Activated naive CD8-positive, alpha-beta T cell treated with anti-CD3 and anti-CD28 coated beads, Interleukin-2, amount 10 ng/mL, durations not matched to agents 7 days and 5 days (primary cell): Measurements from ENCODE around the gene INPP5A. TPM values are rescaled to one million over a fixed set of nuclear protein-coding genes. Genes with fewer than 3 reads are reported as not detected.
A peak's percentile ranks its signal among the peaks of the same experiment; 100 is the strongest.
"Not testable (repeated sequence)": the region's sequence is repeated elsewhere in the genome, so short reads cannot be mapped to it uniquely, and the experiment has no call there.

Experiments used
- ATAC-seq: fragments of 150-1000 bp; cut with Tn5 transposase; one replicate; pipeline ENCODE4 v1.10.0; 2021; ENCODE audit warnings: low read depth, moderate library complexity
- POLR2A ChIA-PET: fragments of 350-600 bp; sonication (Branson Sonifier 250); formaldehyde crosslinking; loops from one replicate; lab custom pipeline; 2021; ENCODE audit warnings: antibody characterized with exemption; lab: Charles Lee
- DNase-seq: peaks from one replicate; pipeline ENCODE4 v3.0.0; 2021
- H3K27ac Mint-ChIP-seq: one replicate; pipeline ENCODE4 v1.8.0; 2022; ENCODE audit warnings: mild to moderate bottlenecking, mixed read lengths
- H3K27me3 Mint-ChIP-seq: one replicate; pipeline ENCODE4 v1.8.0; 2022; ENCODE audit warnings: mild to moderate bottlenecking, moderate library complexity, mixed read lengths
- H3K36me3 Mint-ChIP-seq: one replicate; pipeline ENCODE4 v1.8.0; 2021; ENCODE audit warnings: mild to moderate bottlenecking, mixed read lengths
- H3K4me1 Mint-ChIP-seq: one replicate; pipeline ENCODE4 v1.8.0; 2021; ENCODE audit warnings: mixed read lengths
- H3K4me3 Mint-ChIP-seq: one replicate; pipeline ENCODE4 v1.8.0; 2022; ENCODE audit warnings: mild to moderate bottlenecking, moderate library complexity, mixed read lengths
- H3K9me3 Mint-ChIP-seq: one replicate; pipeline ENCODE4 v1.8.0; 2021; ENCODE audit warnings: mixed read lengths
- total RNA-seq, 2 experiments: library from RNA; stranded (reverse); gene quantifications; one replicate each; pipeline ENCODE4 v1.2.3, GENCODE V29; 2021

The INPP5A gene
- total RNA-seq, 2 experiments from 2014 or later = 14.1 to 15.7 TPM

DNA sequence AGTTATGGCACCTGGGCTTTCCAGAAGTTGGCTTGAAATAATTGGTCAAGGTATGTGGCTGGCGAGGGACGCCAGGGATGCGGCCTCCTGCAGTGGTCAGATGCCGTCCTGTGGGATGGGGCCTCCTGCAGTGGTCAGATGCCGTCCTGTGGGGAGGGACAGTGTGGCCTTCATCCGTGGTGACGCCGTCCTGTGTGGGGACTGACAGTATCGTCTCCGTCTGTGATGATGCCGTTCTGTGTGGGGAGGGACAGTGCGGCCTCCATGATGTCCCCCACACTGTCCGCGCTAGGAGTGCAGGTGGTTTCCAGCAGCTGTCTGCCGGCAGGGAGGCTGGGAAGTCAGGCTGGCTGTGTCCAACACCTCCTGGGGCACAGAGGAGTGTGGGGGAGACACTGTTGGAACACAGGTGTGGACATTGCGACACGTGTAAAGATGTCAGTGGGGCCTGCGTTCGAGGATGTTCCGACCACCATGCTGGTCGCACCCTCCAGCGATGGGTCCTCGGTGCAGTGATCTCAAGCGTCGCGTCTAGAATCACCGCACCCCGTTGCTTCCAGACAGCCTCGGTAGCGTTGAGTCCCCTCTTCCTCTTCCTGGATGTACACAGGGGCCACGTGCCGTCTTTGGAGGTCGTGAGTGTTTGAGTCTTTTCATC, 52.6 kb downstream of the INPP5A start:
- Mint-ChIP-seq H3K9me3 (peaks cover 13% of the 10 kb centered on the region), H3K36me3 (peaks cover 36% of the 10 kb centered on the region), H3K27me3 (peaks cover 5% of the 10 kb centered on the region), H3K4me3 (no peak overlapping the region), H3K27ac (no peak overlapping the region), H3K4me1 (peaks cover 40% of the 10 kb centered on the region)
- no peak for DNase-seq
- no peak for ATAC-seq
- POLR2A ChIA-PET = no interaction called here

DNA sequence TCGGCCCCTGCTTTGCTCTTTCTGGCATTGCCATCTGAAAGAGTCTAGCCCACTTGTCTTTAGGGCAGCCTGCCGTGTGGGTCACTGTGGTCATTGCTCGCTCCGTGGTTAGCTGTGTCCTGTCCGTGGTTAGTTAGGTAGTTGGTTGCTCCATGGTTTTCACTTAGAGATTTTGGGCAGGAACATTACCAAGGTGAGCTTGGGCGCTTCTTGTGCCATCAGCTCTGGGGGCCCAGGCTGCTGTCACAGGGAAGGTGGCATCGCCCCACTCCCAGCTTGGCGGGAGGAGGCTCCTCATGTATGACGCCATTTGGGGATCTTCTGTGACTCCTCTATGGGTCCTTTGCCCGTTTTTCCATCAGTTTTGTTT, 53.1 kb downstream of the INPP5A start:
- Mint-ChIP-seq H3K4me3 (peak overlapping the region; percentile 6), H3K27ac (peak overlapping the region; percentile 51)

GRCh38 chr10:132591166-132591971, 53.8 kb downstream of the INPP5A start:
- peaks cover 13% of the 10 kb centered on the region for H3K9me3 Mint-ChIP-seq
- peaks cover 34% of the 10 kb centered on the region for H3K36me3 Mint-ChIP-seq
- no peak for DNase-seq
- POLR2A ChIA-PET = no interaction called here
- no peak for ATAC-seq
- H3K27me3 Mint-ChIP-seq = peaks cover 5% of the 10 kb centered on the region
- H3K4me3 Mint-ChIP-seq = peak overlapping the region; percentile 6
- peak overlapping the region; percentile 51 for H3K27ac Mint-ChIP-seq
- H3K4me1 Mint-ChIP-seq = peaks cover 40% of the 10 kb centered on the region

More for the DNA sequence above, 53.1 kb downstream of the INPP5A start:
- ATAC-seq (no peak), DNase-seq (no peak)
- H3K36me3 Mint-ChIP-seq = peaks cover 34% of the 10 kb centered on the region
- H3K9me3 Mint-ChIP-seq = peaks cover 13% of the 10 kb centered on the region
- H3K4me1 Mint-ChIP-seq = peaks cover 40% of the 10 kb centered on the region
- POLR2A ChIA-PET = no interaction called here
- peaks cover 5% of the 10 kb centered on the region for H3K27me3 Mint-ChIP-seq

DNA sequence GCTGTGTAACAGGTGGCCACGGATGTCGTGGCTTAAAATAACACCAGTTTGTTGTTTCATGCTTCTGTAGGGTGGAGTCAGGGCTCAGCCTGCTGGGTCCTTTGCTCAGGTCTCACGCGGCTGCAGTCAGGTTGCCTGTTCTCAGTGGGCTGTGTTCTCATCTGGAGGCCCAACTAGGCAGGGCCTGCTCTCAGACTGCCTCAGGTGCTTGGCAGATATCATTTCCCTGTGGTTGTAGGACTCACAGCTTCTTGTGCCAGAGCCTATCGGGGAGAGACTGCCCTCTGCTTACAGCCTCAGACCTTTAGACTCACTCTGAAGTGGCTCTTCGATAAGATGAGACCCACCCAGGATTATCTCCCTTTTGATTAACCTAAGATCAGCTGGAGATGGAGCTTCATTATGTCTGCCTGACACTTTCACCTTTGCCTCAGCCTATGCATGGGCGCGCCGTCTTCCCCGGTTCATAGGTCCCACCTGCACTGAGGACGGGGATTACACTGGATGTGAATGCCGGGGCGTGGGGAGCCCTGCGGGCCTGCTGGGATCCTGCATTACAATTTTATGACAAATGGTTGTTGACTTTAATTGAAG, 55.3 kb downstream of the INPP5A start:
- peaks cover 5% of the 10 kb centered on the region for H3K27me3 Mint-ChIP-seq
- ATAC-seq (no peak), DNase-seq (no peak)
- POLR2A ChIA-PET = interaction anchor here (0.6 kb wide), 1 partner anchor 15 kb away, joined by 3 read pairs; no protein-coding TSS in a partner anchor
- peaks cover 14% of the 10 kb centered on the region for H3K9me3 Mint-ChIP-seq
- H3K27ac Mint-ChIP-seq = peak overlapping the region; percentile 61
- peak overlapping the region; percentile 60 for H3K4me3 Mint-ChIP-seq
- H3K4me1 Mint-ChIP-seq = peaks cover 37% of the 10 kb centered on the region
- H3K36me3 Mint-ChIP-seq = peaks cover 31% of the 10 kb centered on the region

DNA sequence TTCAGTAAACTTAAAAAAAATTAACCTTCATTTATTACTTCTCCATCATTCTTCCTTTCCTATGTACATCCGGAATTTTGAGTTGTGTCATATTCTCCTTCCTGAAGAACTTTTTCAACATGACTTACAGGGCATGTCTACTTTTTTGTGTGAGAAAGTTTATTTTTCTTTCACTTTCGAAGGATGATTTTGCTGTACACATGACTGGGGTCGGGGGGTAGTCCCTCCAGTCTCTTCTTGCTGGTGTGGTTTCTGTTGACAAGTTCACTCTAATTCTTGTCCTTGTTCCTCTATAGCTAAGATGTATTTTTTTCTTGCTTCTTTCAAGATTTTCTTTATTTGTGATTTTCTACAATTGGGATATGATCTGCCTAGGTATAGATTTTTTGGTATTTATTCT, 55.8 kb downstream of the INPP5A start:
- ATAC-seq (peak; percentile 57), DNase-seq (no peak)
- H3K4me1 Mint-ChIP-seq = peaks cover 32% of the 10 kb centered on the region
- H3K9me3 Mint-ChIP-seq = peaks cover 16% of the 10 kb centered on the region
- H3K4me3 Mint-ChIP-seq = peak overlapping the region; percentile 60
- peak overlapping the region; percentile 61 for H3K27ac Mint-ChIP-seq
- POLR2A ChIA-PET = interaction anchor here (0.6 kb wide), 1 partner anchor 14 kb away, joined by 3 read pairs; no protein-coding TSS in a partner anchor
- peaks cover 34% of the 10 kb centered on the region for H3K36me3 Mint-ChIP-seq
- H3K27me3 Mint-ChIP-seq = peaks cover 5% of the 10 kb centered on the region

GRCh38 chr10:132593900-132594876, 56.6 kb downstream of the INPP5A start:
- Mint-ChIP-seq H3K4me1 (peaks cover 27% of the 10 kb centered on the region), H3K27me3 (peaks cover 5% of the 10 kb centered on the region), H3K9me3 (peaks cover 22% of the 10 kb centered on the region), H3K4me3 (peak overlapping the region; percentile 60), H3K36me3 (peaks cover 35% of the 10 kb centered on the region), H3K27ac (peak overlapping the region; percentile 61)
- DNase-seq (no peak), ATAC-seq (no peak)
- POLR2A ChIA-PET = no interaction called here

DNA sequence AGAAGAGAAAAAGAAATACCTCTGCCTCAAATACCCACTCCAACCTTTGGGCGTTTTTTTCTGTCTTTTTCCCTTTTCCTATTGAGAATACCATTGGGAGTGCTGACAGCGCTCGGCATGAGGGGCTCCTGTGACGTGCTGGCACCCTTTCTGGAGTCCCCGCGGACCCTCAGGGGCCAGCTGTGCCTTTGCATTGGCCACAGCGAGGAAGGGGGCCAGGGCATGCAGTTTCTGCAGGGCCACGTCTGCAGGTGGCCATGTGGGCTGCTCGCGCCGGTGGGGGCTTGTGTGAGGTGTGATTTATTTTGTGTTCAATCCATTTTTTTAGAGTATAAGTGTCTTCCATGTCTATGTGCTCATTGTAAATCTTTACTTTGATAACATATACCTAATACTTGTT, 57.4 kb downstream of the INPP5A start:
- no peak overlapping the region for H3K27ac Mint-ChIP-seq
- H3K36me3 Mint-ChIP-seq = peaks cover 36% of the 10 kb centered on the region
- H3K9me3 Mint-ChIP-seq = peaks cover 24% of the 10 kb centered on the region
- no peak overlapping the region for H3K4me3 Mint-ChIP-seq
- DNase-seq (no peak), ATAC-seq (no peak)
- H3K27me3 Mint-ChIP-seq = peaks cover 5% of the 10 kb centered on the region
- peaks cover 27% of the 10 kb centered on the region for H3K4me1 Mint-ChIP-seq
- POLR2A ChIA-PET = no interaction called here

DNA sequence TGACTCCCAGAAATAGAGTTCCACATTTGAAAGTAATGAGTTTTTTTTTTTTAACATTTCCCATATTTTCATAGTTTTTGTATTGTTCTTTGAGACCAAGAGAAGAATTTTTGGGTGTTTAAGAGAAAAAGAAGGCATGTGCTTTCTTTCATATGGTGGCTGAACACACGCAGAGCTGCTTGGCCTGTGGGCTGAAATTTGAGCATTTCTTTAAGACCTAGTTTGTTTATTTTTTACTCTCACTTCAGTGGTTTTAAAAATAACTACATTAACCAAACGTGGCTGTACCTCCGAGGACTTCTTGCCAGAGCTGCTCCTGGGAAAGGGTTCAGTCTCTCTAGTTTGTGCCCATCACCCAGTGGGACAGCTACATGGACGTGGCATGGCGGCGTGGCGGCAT, 58.3 kb downstream of the INPP5A start:
- Mint-ChIP-seq H3K27ac (no peak overlapping the region), H3K27me3 (peaks cover 2% of the 10 kb centered on the region), H3K9me3 (peaks cover 28% of the 10 kb centered on the region), H3K4me1 (peaks cover 25% of the 10 kb centered on the region), H3K36me3 (peaks cover 37% of the 10 kb centered on the region), H3K4me3 (no peak overlapping the region)
- no peak for ATAC-seq
- no peak for DNase-seq
- POLR2A ChIA-PET = no interaction called here

DNA sequence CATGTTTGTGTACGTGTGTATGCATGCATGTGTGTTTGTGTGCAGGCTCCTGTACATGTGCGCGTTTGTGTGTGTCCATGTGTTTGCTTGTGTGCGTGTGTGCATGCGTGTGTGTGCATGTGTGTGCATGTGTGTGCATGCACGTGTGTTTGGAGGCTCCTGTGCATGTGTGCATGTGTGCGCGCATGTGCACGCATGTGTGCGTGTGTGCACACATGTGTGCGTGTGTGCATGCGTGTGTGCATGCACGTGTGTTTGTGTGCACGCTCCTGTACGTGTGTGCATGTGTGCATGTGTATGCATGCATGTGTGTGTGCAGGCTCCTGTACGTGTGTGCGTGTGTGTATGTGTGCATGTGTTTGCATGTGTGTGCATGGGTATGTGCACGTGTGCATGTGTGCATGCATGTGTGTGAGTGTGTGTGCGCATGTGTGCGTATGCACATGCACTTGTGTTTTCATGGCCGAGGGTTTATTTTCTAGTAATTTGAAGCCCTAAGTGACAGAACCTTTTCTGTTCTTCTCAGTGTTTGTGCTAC, 59.2 kb downstream of the INPP5A start:
- Mint-ChIP-seq H3K36me3 (peaks cover 37% of the 10 kb centered on the region), H3K4me3 (no peak overlapping the region), H3K9me3 (peaks cover 30% of the 10 kb centered on the region)

DNA sequence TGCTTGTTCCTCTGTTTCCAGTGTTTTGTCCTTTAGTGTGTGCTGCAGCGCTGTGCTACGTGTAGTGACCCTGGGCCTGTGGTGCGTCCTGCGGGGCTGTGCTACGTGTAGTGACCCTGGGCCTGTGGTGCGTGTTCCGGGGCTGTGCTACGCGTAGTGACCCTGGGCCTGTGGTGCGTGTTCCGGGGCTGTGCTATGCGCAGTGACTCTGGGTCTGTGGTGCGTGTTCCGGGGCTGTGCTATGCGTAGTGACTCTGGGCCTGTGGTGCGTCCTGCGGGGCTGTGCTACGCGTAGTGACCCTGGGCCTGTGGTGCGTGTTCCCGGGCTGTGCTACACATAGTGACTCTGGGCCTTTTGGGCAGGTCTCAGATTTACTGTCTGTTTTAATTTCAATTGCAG, 60.1 kb downstream of the INPP5A start:
- POLR2A ChIA-PET = no interaction called here
- Mint-ChIP-seq H3K4me1 (peaks cover 18% of the 10 kb centered on the region), H3K27me3 (no peaks in the 10 kb centered on the region), H3K36me3 (peaks cover 34% of the 10 kb centered on the region), H3K4me3 (no peak overlapping the region), H3K9me3 (peaks cover 28% of the 10 kb centered on the region), H3K27ac (no peak overlapping the region)
- DNase-seq (no peak), ATAC-seq (no peak)

More for the DNA sequence above, 59.2 kb downstream of the INPP5A start:
- H3K4me1 Mint-ChIP-seq = peaks cover 22% of the 10 kb centered on the region
- no peak for DNase-seq
- no peak overlapping the region for H3K27ac Mint-ChIP-seq
- peaks cover 2% of the 10 kb centered on the region for H3K27me3 Mint-ChIP-seq
- ATAC-seq = no peak
- POLR2A ChIA-PET = interaction anchor here (0.6 kb wide), 1 partner anchor 178 kb away, joined by 4 read pairs; no protein-coding TSS in a partner anchor

- H3K27ac Mint-ChIP-seq, ATAC-seq, H3K27me3 Mint-ChIP-seq, DNase-seq, H3K4me1 Mint-ChIP-seq, H3K4me3 Mint-ChIP-seq, POLR2A ChIA-PET: not testable (repeated sequence)
- H3K9me3 Mint-ChIP-seq = peaks cover 29% of the 10 kb centered on the region
- H3K36me3 Mint-ChIP-seq = peaks cover 29% of the 10 kb centered on the region
Measured at GRCh38 chr10:132599023-132599618, 61.5 kb downstream of the INPP5A start.

GRCh38 chr10:132599732-132600131, 62.1 kb downstream of the INPP5A start:
- Mint-ChIP-seq H3K4me1 (no peaks in the 10 kb centered on the region), H3K36me3 (peaks cover 29% of the 10 kb centered on the region), H3K4me3 (no peak overlapping the region), H3K9me3 (peaks cover 35% of the 10 kb centered on the region), H3K27ac (no peak overlapping the region), H3K27me3 (no peaks in the 10 kb centered on the region)
- ATAC-seq = no peak
- no peak for DNase-seq
- POLR2A ChIA-PET = no interaction called here
